HUES48 (cell line): Measurements from ENCODE around the gene ACTMAP.
"Not testable (repeated sequence)": the region's sequence is repeated elsewhere in the genome, so short reads cannot be mapped to it uniquely, and the experiment has no call there.

Source experiments
- H3K27ac ChIP-seq: one replicate; pipeline ENCODE4 v1.7.0; 2013; ENCODE audit warnings: low read depth, low read length, inconsistent platforms
- H3K27me3 ChIP-seq: 2 replicates; pipeline ENCODE4 v1.6.1; 2013; ENCODE audit warnings: mild to moderate bottlenecking, low read length; ENCODE audit not compliant: control insufficient read depth, insufficient read depth
- H3K36me3 ChIP-seq: 2 replicates; pipeline ENCODE4 v1.6.1; 2013; ENCODE audit warnings: low read length; ENCODE audit not compliant: control insufficient read depth, insufficient read depth
- H3K4me1 ChIP-seq: 2 replicates; pipeline ENCODE4 v1.6.1; 2013; ENCODE audit warnings: mild to moderate bottlenecking, low read length; ENCODE audit not compliant: control insufficient read depth, insufficient read depth
- H3K4me3 ChIP-seq: 2 replicates; pipeline ENCODE4 v1.5.1; 2013; ENCODE audit warnings: mild to moderate bottlenecking, low read depth, low read length
- H3K9ac ChIP-seq: 2 replicates; pipeline ENCODE4 v1.6.1; 2013; ENCODE audit warnings: mild to moderate bottlenecking, low read depth, low read length, moderate library complexity
- H3K9me3 ChIP-seq: 2 replicates; pipeline ENCODE4 v1.6.1; 2013; ENCODE audit warnings: low read length; ENCODE audit not compliant: control insufficient read depth, insufficient read depth

The ACTMAP gene

DNA sequence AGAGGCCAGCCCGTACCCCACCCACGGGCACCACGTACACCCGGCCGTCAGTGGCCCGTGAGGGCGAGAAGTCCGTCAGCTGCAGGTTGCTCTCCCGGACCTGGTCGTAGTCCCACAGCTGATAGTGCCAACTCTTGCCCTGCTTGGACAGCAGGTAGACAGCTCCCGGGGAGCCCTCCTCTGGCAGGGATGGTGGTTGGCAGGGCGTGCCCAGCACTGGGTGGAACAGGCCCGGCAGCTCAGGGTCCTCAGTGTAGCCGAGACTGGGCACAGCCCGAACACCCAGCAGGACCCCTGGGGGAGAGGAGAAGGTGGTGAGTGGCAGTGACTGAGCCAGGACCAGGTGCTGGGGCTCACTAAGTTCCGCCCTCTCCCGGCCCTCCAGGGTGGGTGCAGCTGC, 7.8 kb downstream of the ACTMAP start:
- peaks cover 14% of the 10 kb centered on the region for H3K36me3 ChIP-seq
- H3K9ac ChIP-seq: no peak overlapping the region
- no peak overlapping the region for H3K4me3 ChIP-seq
- 0 out of 2 replicates have a peak, but pooled peaks cover 5% of the 10 kb centered on the region for H3K4me1 ChIP-seq
- no peaks in the 10 kb centered on the region for H3K9me3 ChIP-seq
- no peaks in the 10 kb centered on the region for H3K27me3 ChIP-seq
- H3K27ac ChIP-seq: no peak overlapping the region

DNA sequence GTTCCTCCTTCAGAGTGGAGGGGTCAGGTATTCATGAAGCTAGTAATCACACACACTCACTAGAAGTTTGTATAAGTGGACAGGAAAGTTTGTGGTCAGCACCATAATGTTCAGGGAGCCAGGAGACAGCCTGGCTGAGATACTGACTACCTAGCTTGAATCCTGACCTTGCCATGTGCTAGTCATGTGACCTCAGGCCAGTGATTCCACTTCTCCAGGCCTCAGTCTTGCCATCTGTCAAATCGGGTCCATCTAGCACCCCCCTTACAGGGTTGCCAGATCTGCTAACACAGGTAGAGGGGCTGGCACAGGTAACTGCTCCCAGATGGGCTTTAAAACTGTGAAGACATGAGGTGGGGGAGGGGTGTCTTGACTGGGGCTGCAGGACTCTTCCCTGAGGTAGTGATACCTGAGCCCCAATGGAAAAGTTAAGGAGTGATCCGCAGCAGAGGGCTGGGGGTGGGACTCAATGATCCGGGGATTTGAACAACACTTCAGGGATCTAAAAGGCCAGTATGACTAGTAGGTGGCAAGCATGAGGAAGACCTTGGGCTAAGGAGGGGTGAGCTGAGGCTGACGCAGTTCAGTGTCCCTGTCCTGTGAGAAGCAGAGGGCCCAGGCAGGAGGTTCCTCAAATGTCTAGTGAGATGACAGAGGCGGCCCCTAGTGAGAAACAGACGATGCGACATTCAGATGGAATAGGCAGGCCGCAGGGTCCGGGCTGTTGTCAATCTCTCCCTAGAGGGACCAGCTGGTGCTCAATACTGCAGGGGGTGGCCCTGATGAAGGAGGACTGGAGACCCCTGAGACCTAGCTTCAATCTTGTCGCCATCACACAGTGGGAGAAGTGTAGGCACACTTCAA, 8.5 kb downstream of the ACTMAP start:
- H3K27me3 ChIP-seq: no peaks in the 10 kb centered on the region
- H3K36me3 ChIP-seq: peaks cover 21% of the 10 kb centered on the region
- H3K9ac ChIP-seq: no peak overlapping the region
- 0 out of 2 replicates have a peak, but pooled peaks cover 5% of the 10 kb centered on the region for H3K4me1 ChIP-seq
- H3K4me3 ChIP-seq: no peak overlapping the region
- H3K9me3 ChIP-seq: no peaks in the 10 kb centered on the region
- no peak overlapping the region for H3K27ac ChIP-seq

DNA sequence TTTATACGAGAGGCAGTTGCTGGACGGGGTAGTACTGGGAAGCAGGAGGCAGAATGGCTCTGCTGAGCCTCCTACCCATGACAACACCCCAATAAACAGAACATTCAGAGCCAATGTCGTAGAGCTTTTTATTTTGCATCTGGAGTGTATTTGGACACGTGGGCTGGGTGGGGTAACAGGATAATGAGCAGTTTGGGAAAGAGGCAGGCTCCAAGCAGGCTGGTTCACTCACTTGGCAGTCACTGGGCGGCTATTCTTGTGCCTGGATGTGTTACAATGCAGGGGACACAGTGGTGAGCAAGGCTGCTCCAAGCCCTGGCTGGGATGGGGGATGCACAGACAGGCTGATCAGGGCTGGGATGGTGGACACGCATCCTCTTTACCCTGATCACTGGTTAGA, 9.5 kb downstream of the ACTMAP start:
- H3K9ac ChIP-seq: no peak overlapping the region
- no peak overlapping the region for H3K4me3 ChIP-seq
- H3K27ac ChIP-seq: no peak overlapping the region
- peaks cover 24% of the 10 kb centered on the region for H3K36me3 ChIP-seq
- H3K4me1 ChIP-seq: 0 out of 2 replicates have a peak, but pooled peaks cover 5% of the 10 kb centered on the region
- no peaks in the 10 kb centered on the region for H3K9me3 ChIP-seq
- no peaks in the 10 kb centered on the region for H3K27me3 ChIP-seq

DNA sequence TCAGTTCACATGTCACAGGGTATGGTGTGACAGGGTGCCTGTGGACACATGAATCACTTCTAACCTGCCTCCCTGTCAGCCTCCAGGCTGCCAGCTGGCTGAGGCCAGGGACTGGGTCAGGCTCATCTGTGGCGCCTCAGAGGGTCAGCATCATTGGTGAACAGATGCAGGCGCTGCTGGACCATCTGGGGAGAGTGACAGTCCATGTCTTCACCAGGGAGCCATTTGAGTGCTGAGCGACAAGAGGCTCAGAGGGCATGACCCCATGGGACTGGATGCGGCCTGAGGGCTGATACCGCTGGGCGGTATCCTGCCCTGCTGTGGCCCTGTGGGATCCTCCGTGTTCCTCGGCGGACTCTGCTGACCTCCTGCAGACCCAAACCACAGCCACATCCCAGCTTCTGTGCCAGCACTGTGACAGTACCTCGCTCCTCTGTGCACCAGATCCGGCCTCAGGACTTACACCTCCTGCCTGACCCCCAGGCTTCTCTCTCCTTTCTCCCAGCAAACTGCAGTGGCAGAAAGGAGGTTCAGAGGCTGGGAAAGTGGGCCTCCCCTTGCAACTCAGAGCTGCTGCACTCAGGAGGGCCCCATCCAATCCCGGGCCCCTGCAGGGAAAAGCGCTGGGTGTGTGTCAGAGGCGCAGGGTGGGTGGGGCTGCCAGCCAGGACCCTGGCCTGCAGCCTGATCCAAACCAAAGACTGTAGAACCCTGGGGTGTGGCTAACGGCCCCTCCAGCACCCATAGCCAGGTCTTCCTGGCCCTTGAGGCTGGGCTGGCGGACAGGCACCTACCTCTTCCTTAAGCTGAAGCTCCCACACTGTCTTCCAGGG, 10.2 kb downstream of the ACTMAP start:
- no peak overlapping the region for H3K27ac ChIP-seq
- H3K36me3 ChIP-seq: peaks cover 30% of the 10 kb centered on the region
- no peak overlapping the region for H3K9ac ChIP-seq
- no peaks in the 10 kb centered on the region for H3K9me3 ChIP-seq
- H3K4me1 ChIP-seq: 0 out of 2 replicates have a peak, but pooled peaks cover 3% of the 10 kb centered on the region
- no peak overlapping the region for H3K4me3 ChIP-seq
- H3K27me3 ChIP-seq: no peaks in the 10 kb centered on the region

DNA sequence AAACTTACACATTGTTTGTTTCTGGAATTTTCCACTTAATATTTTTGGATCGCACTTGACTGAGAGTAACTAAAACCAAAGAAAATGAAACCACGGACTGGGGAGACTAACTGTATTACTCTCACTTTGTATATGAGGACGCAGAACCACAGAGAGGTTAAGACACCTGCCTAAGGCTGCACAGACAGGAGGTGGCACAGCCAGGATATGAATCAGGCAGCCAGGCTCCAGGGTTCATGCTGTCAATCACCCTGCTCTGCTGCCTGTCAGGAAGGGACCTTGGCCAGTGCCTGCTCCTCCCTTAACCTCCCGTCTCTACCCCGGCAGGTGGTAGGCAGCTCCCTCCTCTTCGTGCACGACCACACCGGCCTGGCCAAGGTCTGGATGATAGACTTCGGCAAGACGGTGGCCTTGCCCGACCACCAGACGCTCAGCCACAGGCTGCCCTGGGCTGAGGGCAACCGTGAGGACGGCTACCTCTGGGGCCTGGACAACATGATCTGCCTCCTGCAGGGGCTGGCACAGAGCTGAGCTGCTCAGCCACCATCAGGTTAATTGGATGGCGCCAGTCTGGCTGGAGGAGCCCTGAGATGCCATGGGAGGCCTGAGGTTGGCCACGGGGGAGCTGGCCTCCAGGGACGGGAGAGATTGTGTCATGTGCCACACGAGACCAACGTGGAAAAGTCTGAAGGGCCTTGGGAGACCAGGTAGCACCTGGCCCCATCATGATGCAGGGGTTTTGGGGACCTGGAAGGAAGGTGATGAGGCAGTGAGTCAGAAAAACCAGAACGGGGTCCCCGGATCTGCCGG, 11.0 kb downstream of the ACTMAP start:
- H3K9ac ChIP-seq: no peak overlapping the region
- no peaks in the 10 kb centered on the region for H3K4me1 ChIP-seq
- H3K4me3 ChIP-seq: no peak overlapping the region
- H3K36me3 ChIP-seq: peaks cover 38% of the 10 kb centered on the region
- no peaks in the 10 kb centered on the region for H3K27me3 ChIP-seq
- H3K27ac ChIP-seq: no peak overlapping the region
- H3K9me3 ChIP-seq: no peaks in the 10 kb centered on the region

DNA sequence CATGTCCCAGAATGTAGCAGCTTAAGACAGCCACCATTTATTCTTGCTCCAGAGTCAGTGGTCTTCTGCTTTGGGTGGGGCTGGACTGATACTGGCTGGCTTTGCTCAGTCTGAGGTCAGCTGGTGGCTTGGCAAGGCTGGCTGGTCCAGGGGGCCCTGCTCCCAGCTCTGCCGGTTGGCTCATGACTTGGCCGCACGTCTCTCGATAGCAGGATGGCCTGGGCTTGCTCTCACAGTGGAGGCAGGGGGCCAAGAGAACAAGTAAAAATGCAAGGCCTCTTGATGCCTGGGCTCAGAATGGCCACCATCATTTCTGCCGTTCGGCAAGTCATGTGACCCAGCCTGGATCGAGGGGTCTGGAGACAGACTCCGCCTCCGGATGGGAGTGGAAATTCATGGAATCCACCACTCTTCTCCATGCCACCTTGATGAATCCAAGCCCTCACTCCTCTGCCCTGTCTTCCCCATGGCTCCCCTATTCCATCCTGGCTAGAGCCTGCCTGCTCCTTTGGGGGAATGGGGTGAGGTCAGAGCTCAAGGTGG, 13.1 kb downstream of the ACTMAP start:
- Histone ChIP-seq H3K4me1 (no peaks in the 10 kb centered on the region), H3K27ac (no peak overlapping the region), H3K9ac (no peak overlapping the region), H3K9me3 (no peaks in the 10 kb centered on the region), H3K4me3 (no peak overlapping the region), H3K27me3 (no peaks in the 10 kb centered on the region), H3K36me3 (peaks cover 51% of the 10 kb centered on the region)

DNA sequence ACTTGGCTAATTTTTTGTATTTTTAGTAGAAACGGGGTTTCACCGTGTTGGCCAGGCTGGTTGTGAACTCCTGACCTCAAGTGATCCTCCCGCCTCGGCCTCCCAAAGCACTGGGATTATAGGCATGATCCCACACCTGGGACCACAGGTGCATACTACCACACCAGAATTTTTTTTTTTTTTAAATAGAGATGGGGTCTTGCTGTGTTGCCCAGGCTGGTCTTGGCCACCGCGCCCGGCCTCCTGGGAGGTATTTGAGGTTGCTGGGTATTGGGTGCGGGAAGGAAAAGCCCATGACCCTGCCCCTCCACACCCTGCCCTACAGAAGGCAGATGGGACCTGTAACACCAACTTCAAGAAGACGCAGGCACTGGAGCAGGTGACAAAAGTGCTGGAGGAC, 13.6 kb downstream of the ACTMAP start:
- H3K4me1 ChIP-seq: no peaks in the 10 kb centered on the region
- no peak overlapping the region for H3K4me3 ChIP-seq
- H3K27ac ChIP-seq: no peak overlapping the region
- no peaks in the 10 kb centered on the region for H3K9me3 ChIP-seq
- H3K9ac ChIP-seq: no peak overlapping the region
- peaks cover 49% of the 10 kb centered on the region for H3K36me3 ChIP-seq
- H3K27me3 ChIP-seq: no peaks in the 10 kb centered on the region

DNA sequence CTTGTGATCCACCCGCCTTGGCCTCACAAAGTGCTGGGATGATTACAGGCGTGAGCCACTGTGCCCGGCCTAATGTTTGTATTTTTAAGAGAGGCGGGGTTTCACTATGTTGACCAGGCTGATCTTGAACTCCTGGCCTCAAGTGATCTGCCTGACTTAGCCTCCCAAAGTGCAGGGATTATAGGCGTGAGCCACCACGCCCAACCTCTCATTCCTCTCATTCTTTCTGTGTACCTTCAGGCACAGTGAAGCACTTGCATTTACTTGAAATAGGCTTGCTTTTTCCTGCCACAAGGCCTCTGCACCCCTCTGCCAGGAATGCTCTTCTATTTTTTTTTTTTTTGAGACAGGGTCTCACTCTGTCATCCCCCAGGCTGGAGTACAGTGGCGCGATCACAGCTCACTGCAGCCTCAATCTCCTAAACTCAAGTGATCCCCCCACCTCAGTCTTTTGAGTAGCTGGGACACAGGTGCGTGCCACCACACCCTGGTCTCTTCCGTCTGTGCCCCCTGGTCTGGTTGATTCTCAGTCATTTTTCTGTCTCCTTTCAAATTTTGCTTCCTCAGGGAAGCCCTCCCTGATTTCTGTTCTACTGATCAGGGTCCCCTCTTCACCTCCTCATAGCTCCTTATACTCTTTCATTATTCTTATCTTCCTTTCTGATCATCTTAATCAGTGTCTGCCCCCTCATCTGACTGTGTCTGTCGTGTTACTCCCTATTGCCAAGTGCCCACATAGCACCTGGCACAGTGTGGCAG, 15.1 kb downstream of the ACTMAP start:
- no peak overlapping the region for H3K27ac ChIP-seq
- H3K36me3 ChIP-seq: peaks cover 61% of the 10 kb centered on the region
- no peaks in the 10 kb centered on the region for H3K9me3 ChIP-seq
- no peak overlapping the region for H3K4me3 ChIP-seq
- H3K27me3 ChIP-seq: no peaks in the 10 kb centered on the region
- H3K9ac ChIP-seq: no peak overlapping the region
- no peaks in the 10 kb centered on the region for H3K4me1 ChIP-seq

DNA sequence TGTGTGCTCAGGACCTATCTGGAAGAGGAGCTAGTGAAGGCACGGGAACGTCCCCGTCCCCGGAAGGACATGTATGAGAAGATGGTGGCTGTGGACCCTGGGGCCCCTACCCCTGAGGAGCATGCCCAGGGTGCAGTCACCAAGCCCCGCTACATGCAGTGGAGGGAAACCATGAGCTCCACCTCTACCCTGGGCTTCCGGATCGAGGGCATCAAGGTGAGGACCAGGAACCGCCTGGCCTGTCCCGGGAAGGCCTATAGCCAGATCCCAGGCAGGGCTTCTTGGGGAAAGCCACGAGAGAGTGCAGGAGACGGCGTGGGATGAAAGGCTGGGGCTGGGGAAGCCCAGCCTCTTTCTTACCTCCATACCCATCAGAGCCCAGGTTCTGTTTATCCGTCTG, 17.1 kb downstream of the ACTMAP start:
- H3K36me3 ChIP-seq: peaks cover 67% of the 10 kb centered on the region
- no peaks in the 10 kb centered on the region for H3K9me3 ChIP-seq
- no peaks in the 10 kb centered on the region for H3K27me3 ChIP-seq
- no peak overlapping the region for H3K9ac ChIP-seq
- no peak overlapping the region for H3K27ac ChIP-seq
- H3K4me3 ChIP-seq: no peak overlapping the region
- no peaks in the 10 kb centered on the region for H3K4me1 ChIP-seq

DNA sequence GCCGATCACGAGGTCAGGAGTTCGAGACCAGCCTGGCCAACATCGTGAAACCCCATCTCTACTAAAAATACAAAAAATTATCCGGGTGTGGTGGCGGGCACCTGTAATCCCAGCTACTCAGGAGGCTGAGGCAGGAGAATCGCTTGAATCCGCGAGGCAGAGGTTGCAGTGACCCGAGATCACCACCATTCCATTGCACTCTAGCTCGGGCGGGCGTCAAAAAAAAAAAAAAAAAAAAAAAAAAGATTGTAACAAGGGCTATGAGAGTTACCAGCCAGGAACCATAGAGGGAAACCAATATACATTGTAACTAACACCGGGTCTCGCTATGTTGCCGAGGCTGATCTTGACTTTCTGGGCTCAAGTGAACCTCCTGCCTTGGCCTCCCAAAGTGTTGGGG, 18.0 kb downstream of the ACTMAP start:
- H3K9ac ChIP-seq, H3K27me3 ChIP-seq, H3K4me1 ChIP-seq, H3K9me3 ChIP-seq, H3K27ac ChIP-seq, H3K4me3 ChIP-seq: not testable (repeated sequence)
- peaks cover 73% of the 10 kb centered on the region for H3K36me3 ChIP-seq
